Panc1 (cell line): Measurements from ENCODE around the gene PNMA1. TPM values are rescaled to one million over a fixed set of nuclear protein-coding genes. Genes with fewer than 3 reads are reported as not detected.

Experiments used
- ATAC-seq: fragments of 200-7000 bp; cut with Tn5 transposase; 2 replicates; pipeline ENCODE4 v1.9.1; 2020; ENCODE audit warnings: mild to moderate bottlenecking, moderate library complexity
- BruUV-seq: library from RNA; stranded (reverse); fragments of 400-500 nt; replicated peaks from 2 replicates; lab custom pipeline; 2021; lab: Mats Ljungman, UMichigan
- CTCF ChIA-PET: fragments of 300-600 bp; sonication (Branson Sonifier 250); formaldehyde crosslinking; loops from one replicate; lab custom pipeline; 2022; ENCODE audit warnings: antibody characterized with exemption; lab: Charles Lee
- POLR2A ChIA-PET: fragments of 300-600 bp; sonication (Branson Sonifier 250); formaldehyde crosslinking; loops from one replicate; lab custom pipeline; 2022; ENCODE audit warnings: antibody characterized with exemption; lab: Charles Lee
- DNase-seq: peaks from one replicate; pipeline ENCODE4 v3.0.0-alpha.2; 2010; ENCODE audit warnings: low read depth, low spot score
- H3K27ac ChIP-seq: 2 replicates; pipeline ENCODE4 v1.5.1; 2011; ENCODE audit warnings: mild to moderate bottlenecking, low read length, inconsistent platforms
- H3K27me3 ChIP-seq: fragments of 200-500 bp; sonication (Bioruptor generic); 2 replicates; pipeline ENCODE4 v1.6.0; 2014; ENCODE audit warnings: low read length, inconsistent platforms; ENCODE audit not compliant: control insufficient read depth, insufficient read depth
- H3K36me3 ChIP-seq: fragments of 200-500 bp; sonication (Bioruptor generic); 2 replicates; pipeline ENCODE4 v1.5.1; 2014; ENCODE audit warnings: inconsistent platforms, mild to moderate bottlenecking, low read length, moderate library complexity; ENCODE audit not compliant: control insufficient read depth, insufficient read depth
- H3K4me1 ChIP-seq: 2 replicates; pipeline ENCODE4 v1.5.1; 2011; ENCODE audit warnings: inconsistent platforms, mild to moderate bottlenecking, low read length, moderate library complexity; ENCODE audit not compliant: control insufficient read depth, insufficient read depth
- H3K4me3 ChIP-seq, 2 experiments: 2 replicates each; pipeline ENCODE4 v1.5.1; 2011 to 2012; ENCODE audit warnings: low read depth in 2 of 2, low read length in 2 of 2, mild to moderate bottlenecking in 2 of 2, inconsistent platforms in 1 of 2, moderate library complexity in 1 of 2
- H3K9me3 ChIP-seq: fragments of 200-500 bp; sonication (Bioruptor generic); 2 replicates; pipeline ENCODE4 v1.5.1; 2014; ENCODE audit warnings: low read depth, mild to moderate bottlenecking, inconsistent platforms, low read length, moderate library complexity; ENCODE audit not compliant: control insufficient read depth, insufficient read depth
- CTCF ChIP-seq: fragments of 450-650 bp; IDR thresholded peaks from 2 replicates; pipeline ENCODE4 v1.5.1; 2017; ENCODE audit warnings: mild to moderate bottlenecking
- POLR2AphosphoS5 ChIP-seq: IDR thresholded peaks from 2 replicates; pipeline ENCODE4 v1.6.1; 2012; ENCODE audit warnings: mild to moderate bottlenecking, low read depth, low read length, moderate library complexity
- REST ChIP-seq, 2 experiments: IDR thresholded peaks; 2 replicates each; pipeline ENCODE4 v1.6.1; 2011 to 2012; ENCODE audit warnings: low read depth in 2 of 2, control low read depth in 1 of 2, low read length in 1 of 2, mild to moderate bottlenecking in 1 of 2, moderate library complexity in 1 of 2; ENCODE audit not compliant: insufficient read depth in 1 of 2
- SIN3A ChIP-seq: IDR thresholded peaks from 2 replicates; pipeline ENCODE4 v1.6.1; 2012; ENCODE audit warnings: low read depth, mild to moderate bottlenecking, low read length, moderate library complexity, borderline replicate concordance; ENCODE audit not compliant: insufficient read depth
- TCF7L2 ChIP-seq: IDR thresholded peaks from 2 replicates; pipeline ENCODE4 v1.6.1; 2011; ENCODE audit warnings: mild to moderate bottlenecking, low read depth, low read length, inconsistent platforms
- in situ Hi-C: cut with HindIII; loops from 2 replicates; pipeline ENCODE4 v1.10.0; 2016; ENCODE audit warnings: low sequenced_read_pairs, low pct_unique_long_range_greater_than_20kb
- intact Hi-C: fragments of 100-400 bp; cut with micrococcal nuclease; formaldehyde crosslinking; loops from one replicate; pipeline ENCODE4 v1.10.0; 2022; ENCODE audit not compliant: unreplicated experiment
- total RNA-seq: library from RNA; stranded (reverse); gene quantifications from one replicate; pipeline ENCODE4 v1.2.1, GENCODE V29; 2021; ENCODE audit not compliant: unreplicated experiment

PNMA1 gene
- total RNA-seq, 1 experiment from 2014 or later = 49.7 TPM

- in situ Hi-C loops (no loop called here), intact Hi-C loops (no loop called here)
- no peak for TF ChIP-seq POLR2AphosphoS5
- Histone ChIP-seq H3K9me3 (no peaks in the 10 kb centered on the region), H3K27me3 (no peaks in the 10 kb centered on the region), H3K27ac (peak overlapping the region; percentile 82), H3K4me3 (0 out of 4 replicates have a peak overlapping the region, but pooled peaks of 1 of the 2 experiments have one; percentile 37), H3K36me3 (no peaks in the 10 kb centered on the region), H3K4me1 (peaks cover 66% of the 10 kb centered on the region)
- no peak for DNase-seq
- no TSS peak for BruUV-seq
- ATAC-seq = peak; percentile 48
- POLR2A ChIA-PET = no interaction called here
- CTCF ChIA-PET = interaction anchor here (0.6 to 1.1 kb wide), 4 partner anchors 12 to 512 kb away, joined by 3 to 11 read pairs (median 8); no protein-coding TSS in a partner anchor
These were observed 26.6 kb upstream of the PNMA1 start for GRCh38 chr14:73740618-73741326.

GRCh38 chr14:73739899-73740617 lies 25.9 kb upstream of the PNMA1 start:
- intact Hi-C loops = no loop called here
- Histone ChIP-seq H3K27me3 (no peaks in the 10 kb centered on the region), H3K36me3 (no peaks in the 10 kb centered on the region; the same call in 1 of the 2 replicates), H3K9me3 (no peaks in the 10 kb centered on the region), H3K4me3 (no peak overlapping the region), H3K27ac (peak overlapping the region; percentile 44), H3K4me1 (peaks cover 59% of the 10 kb centered on the region)
- no TSS peak for BruUV-seq
- ChIA-PET CTCF (no interaction called here), POLR2A (no interaction called here)
- DNase-seq = no peak
- in situ Hi-C loops = no loop called here
- ATAC-seq = peak; percentile 11; the same call in 1 of the 2 replicates
- TF ChIP-seq REST (IDR thresholded peaks at IDR 0.05; ENCODE audit: insufficient read depth in 1 of 2, low read depth in 2 of 2, low read length in 1 of 2) (no peak), CTCF (no peak), SIN3A (no peak), POLR2AphosphoS5 (no peak), TCF7L2 (no peak)
